Endodermal cell (in vitro differentiated cells): ENCODE results near the gene GSC2. TPM values are rescaled to one million over a fixed set of nuclear protein-coding genes. Genes with fewer than 3 reads are reported as not detected.

Experiments used
- DNase-seq: peaks from one replicate; pipeline ENCODE4 v3.0.0-alpha.2; 2017
- H3K27ac ChIP-seq: 2 replicates; pipeline ENCODE4 v1.5.1; 2013; ENCODE audit warnings: mild to moderate bottlenecking, low read depth, low read length, moderate library complexity
- H3K27me3 ChIP-seq: 2 replicates; pipeline ENCODE4 v1.6.1; 2013; ENCODE audit warnings: mild to moderate bottlenecking, low read length, moderate library complexity; ENCODE audit not compliant: insufficient read depth, control insufficient read depth, poor library complexity, severe bottlenecking
- H3K36me3 ChIP-seq: 2 replicates; pipeline ENCODE4 v1.7.0; 2013; ENCODE audit warnings: mild to moderate bottlenecking, low read length, moderate library complexity; ENCODE audit not compliant: control insufficient read depth, insufficient read depth
- H3K4me1 ChIP-seq: one replicate; pipeline ENCODE4 v1.7.0; 2013; ENCODE audit warnings: low read length; ENCODE audit not compliant: control insufficient read depth, insufficient read depth
- H3K4me3 ChIP-seq: 2 replicates; pipeline ENCODE4 v1.5.1; 2013; ENCODE audit warnings: mild to moderate bottlenecking, low read length, moderate library complexity
- H3K9ac ChIP-seq: 2 replicates; pipeline ENCODE4 v1.6.1; 2013; ENCODE audit warnings: mild to moderate bottlenecking, low read length, moderate library complexity; ENCODE audit not compliant: poor library complexity, severe bottlenecking; ENCODE audit errors: extremely low read depth
- H3K9me3 ChIP-seq: 2 replicates; pipeline ENCODE4 v1.6.1; 2013; ENCODE audit warnings: mild to moderate bottlenecking, low read length, moderate library complexity; ENCODE audit not compliant: control insufficient read depth
- H3K27ac Mint-ChIP-seq: 2 replicates; pipeline ENCODE4 v1.8.0; 2020; ENCODE audit warnings: mixed read lengths
- H3K27me3 Mint-ChIP-seq: 2 replicates; pipeline ENCODE4 v1.8.0; 2021; ENCODE audit warnings: mild to moderate bottlenecking, mixed read lengths; ENCODE audit not compliant: insufficient read depth
- H3K36me3 Mint-ChIP-seq: 2 replicates; pipeline ENCODE4 v1.8.0; 2020; ENCODE audit warnings: low read depth, mixed read lengths
- H3K4me1 Mint-ChIP-seq: 2 replicates; pipeline ENCODE4 v1.8.0; 2020; ENCODE audit warnings: mixed read lengths
- H3K4me3 Mint-ChIP-seq: 2 replicates; pipeline ENCODE4 v1.8.0; 2020; ENCODE audit warnings: mild to moderate bottlenecking, moderate library complexity, mixed read lengths
- H3K9me3 Mint-ChIP-seq: 2 replicates; pipeline ENCODE4 v1.8.0; 2020; ENCODE audit warnings: mild to moderate bottlenecking, mixed read lengths
- WGBS, 2 experiments: methylation state at CpG; one replicate each; pipeline versions ENCODE4 v1.1.5 to v1.1.7; 2013; ENCODE audit warnings: missing lambda C conversion rate in 2 of 2, mixed read lengths in 1 of 2; ENCODE audit not compliant: insufficient coverage in 1 of 2, insufficient read length in 1 of 2; 5-methylcytosine and 5-hydroxymethylcytosine counted together
- total RNA-seq, 2 donors: library from RNA; stranded (reverse); fragmentation: NEBNext Ultra II Directional in 1 of 2; extraction: Animal tissue kit (Norgen Biotek cat#: 25700) in 1 of 2; gene quantifications; 2 replicates in 1 of 2; 3 replicates in 1 of 2; pipeline ENCODE4 v1.2.1, GENCODE V29; 2021
- TF ChIP-seq, protein P1 (sequence below): fragments of 200-600 bp; sonication (generic); conservative IDR thresholded peaks from 2 replicates; pipeline ENCODE4 v1.5.0; 2021; ENCODE audit warnings: antibody characterized with exemption, mild to moderate bottlenecking

Gene GSC2
- total RNA-seq, 2 donors from 2014 or later, result not detected

DNA sequence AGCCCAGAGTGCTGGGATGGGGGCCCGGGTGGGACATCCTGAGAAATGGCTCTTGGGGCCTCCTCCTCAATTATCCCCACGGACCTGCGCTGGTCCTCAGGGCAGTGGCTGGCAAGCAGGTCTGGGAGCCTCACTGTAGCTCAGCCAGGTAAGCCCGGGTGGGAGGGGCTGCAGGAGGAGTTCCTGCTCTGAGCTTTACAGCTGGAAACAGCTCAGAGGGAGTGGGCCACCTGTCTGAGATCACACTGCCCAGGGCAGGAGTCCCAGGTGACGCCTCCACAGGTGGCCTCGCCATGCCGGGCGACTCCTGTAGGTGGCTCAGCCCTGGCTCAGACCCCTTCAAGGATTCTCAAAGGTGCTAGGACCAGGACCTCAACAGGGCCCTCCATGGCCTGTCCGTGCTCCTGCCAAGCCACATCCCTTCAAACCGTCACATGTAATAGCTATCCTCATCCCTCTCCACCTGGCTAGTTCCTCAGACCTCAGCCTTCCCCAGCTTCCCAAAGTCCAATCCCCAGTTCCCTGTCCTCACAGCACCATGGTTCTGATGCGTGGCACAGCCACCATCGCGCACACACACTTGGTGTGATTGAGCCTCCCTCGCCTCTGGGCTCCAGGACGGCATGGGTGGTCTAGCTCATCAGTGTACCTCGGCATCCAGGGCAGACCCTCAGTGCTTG, 22.6 kb downstream of the GSC2 start:
- Mint-ChIP-seq H3K9me3 (no peaks in the 10 kb centered on the region), H3K27me3 (peaks cover 6% of the 10 kb centered on the region), H3K27ac (no peak overlapping the region), H3K4me1 (peaks cover 11% of the 10 kb centered on the region), H3K4me3 (no peak overlapping the region), H3K36me3 (peaks cover 12% of the 10 kb centered on the region)
- WGBS, 2 experiments, result 91 to 93% methylated on average over 14 to 16 of the region's 16 CpGs
- H3K36me3 ChIP-seq, result no peaks in the 10 kb centered on the region
- no peak for DNase-seq
- H3K27me3 ChIP-seq, result no peaks in the 10 kb centered on the region
- no peak overlapping the region for H3K4me3 ChIP-seq
- H3K27ac ChIP-seq, result no peak overlapping the region
- H3K9me3 ChIP-seq, result no peaks in the 10 kb centered on the region
- H3K4me1 ChIP-seq, result no peaks in the 10 kb centered on the region
- no peak overlapping the region for H3K9ac ChIP-seq
- TF ChIP-seq, protein P1, sequence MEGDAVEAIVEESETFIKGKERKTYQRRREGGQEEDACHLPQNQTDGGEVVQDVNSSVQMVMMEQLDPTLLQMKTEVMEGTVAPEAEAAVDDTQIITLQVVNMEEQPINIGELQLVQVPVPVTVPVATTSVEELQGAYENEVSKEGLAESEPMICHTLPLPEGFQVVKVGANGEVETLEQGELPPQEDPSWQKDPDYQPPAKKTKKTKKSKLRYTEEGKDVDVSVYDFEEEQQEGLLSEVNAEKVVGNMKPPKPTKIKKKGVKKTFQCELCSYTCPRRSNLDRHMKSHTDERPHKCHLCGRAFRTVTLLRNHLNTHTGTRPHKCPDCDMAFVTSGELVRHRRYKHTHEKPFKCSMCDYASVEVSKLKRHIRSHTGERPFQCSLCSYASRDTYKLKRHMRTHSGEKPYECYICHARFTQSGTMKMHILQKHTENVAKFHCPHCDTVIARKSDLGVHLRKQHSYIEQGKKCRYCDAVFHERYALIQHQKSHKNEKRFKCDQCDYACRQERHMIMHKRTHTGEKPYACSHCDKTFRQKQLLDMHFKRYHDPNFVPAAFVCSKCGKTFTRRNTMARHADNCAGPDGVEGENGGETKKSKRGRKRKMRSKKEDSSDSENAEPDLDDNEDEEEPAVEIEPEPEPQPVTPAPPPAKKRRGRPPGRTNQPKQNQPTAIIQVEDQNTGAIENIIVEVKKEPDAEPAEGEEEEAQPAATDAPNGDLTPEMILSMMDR, result no peak

DNA sequence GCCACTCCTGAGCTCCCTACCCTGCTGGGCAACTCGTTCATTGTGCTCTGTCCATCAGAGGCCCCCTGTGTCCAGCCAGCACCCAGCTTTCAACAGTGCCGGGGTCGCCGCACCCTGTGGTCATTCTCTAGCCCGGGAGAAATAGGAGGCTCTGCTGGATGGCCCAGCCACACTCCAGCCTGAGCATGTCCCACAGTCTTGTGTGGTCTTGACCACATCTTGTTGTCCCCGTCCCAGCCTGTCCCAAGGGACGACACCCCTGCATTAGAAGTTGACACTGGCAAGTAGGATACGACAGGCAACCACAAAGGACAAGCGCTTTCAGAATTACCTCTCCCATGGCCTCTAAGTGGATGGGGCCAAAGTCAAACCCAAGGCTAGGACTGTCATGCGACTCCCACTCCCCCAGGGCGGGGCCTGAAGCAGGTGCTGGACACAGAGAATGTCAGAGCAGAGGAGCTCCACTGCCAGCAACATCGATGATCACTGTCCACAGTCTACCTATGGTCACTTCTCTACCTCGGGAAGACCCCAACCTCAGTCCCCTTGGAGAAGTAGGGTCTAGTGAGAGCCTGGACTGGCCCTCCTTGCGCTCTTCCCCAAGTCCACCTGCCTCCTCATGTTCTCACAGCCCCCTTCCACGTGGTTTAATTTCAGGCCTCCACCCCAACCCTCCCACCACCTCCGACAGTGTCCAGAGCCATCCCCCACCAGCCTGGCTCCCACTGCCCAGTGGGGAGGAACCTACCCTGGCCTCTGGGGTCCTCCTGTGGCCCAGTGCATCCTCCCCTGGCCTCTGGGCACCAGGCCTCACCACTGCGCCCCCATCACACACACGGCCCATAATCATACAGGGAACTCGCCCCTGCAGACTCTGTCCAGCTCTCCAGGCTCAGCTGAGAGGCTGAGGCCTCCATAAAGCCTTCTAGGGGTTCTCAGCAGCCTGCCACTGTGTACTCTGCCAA, 23.5 kb downstream of the GSC2 start:
- H3K9ac ChIP-seq, result no peak overlapping the region
- H3K4me3 Mint-ChIP-seq, result no peak overlapping the region
- H3K4me1 ChIP-seq, result no peaks in the 10 kb centered on the region
- no peaks in the 10 kb centered on the region for H3K9me3 ChIP-seq
- DNase-seq, result no peak
- no peaks in the 10 kb centered on the region for H3K27me3 ChIP-seq
- H3K9me3 Mint-ChIP-seq, result no peaks in the 10 kb centered on the region
- 91 to 94% methylated on average over 15 to 19 of the region's 19 CpGs for WGBS, 2 experiments
- H3K27ac ChIP-seq, result no peak overlapping the region
- TF ChIP-seq, protein P1, result no peak
- H3K27me3 Mint-ChIP-seq, result peaks cover 6% of the 10 kb centered on the region
- peaks cover 11% of the 10 kb centered on the region for H3K4me1 Mint-ChIP-seq
- H3K4me3 ChIP-seq, result no peak overlapping the region
- H3K36me3 ChIP-seq, result no peaks in the 10 kb centered on the region
- peaks cover 6% of the 10 kb centered on the region for H3K36me3 Mint-ChIP-seq
- no peak overlapping the region for H3K27ac Mint-ChIP-seq

DNA sequence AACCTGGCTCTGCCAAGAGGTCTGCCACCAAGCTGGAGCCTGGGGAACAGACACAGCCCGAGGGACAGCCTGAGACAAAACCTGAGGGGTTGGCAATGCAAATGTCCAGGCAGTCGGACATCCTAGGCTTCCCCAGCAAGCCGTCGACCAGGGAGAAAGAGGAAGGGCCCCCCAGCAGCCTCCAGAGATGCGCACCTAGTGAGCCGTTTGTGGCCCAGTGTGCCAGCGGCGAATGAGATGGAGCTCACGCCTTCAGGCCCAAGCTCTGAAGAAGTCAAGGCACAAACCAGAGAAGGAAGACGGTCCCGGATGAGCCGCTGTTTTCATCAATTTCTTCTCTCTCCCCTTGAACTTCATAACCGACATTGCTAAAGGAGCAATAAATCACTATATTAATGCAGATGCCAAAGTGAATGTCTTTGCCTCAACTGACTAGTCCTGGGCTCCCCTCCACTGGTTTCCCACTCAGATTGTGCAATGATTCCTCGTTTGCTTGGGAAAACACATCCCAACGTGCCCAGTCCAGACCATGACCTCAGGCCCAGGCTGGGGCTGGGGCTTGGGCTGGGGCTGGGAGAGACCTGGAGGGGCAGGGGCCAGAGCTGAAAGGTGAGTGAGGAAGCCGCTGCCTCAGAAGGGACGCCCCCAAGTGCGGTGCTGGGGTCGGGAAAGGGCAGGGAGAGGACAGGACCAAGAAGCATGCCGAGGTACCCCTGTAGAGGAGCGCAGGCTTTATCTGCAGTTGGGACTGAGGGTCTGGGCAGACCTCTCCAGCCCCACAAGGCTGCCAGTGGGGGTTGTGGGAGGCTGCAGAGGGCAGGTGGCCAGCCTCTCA, 24.4 kb downstream of the GSC2 start:
- Mint-ChIP-seq H3K4me1 (peaks cover 18% of the 10 kb centered on the region), H3K27me3 (peaks cover 6% of the 10 kb centered on the region), H3K27ac (no peak overlapping the region), H3K9me3 (no peaks in the 10 kb centered on the region), H3K4me3 (no peak overlapping the region), H3K36me3 (no peaks in the 10 kb centered on the region)
- TF ChIP-seq, protein P1, result no peak
- Histone ChIP-seq H3K4me1 (no peaks in the 10 kb centered on the region), H3K4me3 (no peak overlapping the region), H3K9me3 (no peaks in the 10 kb centered on the region), H3K9ac (no peak overlapping the region), H3K27me3 (no peaks in the 10 kb centered on the region), H3K36me3 (no peaks in the 10 kb centered on the region), H3K27ac (no peak overlapping the region)
- WGBS, 2 experiments, result 89 to 93% methylated on average over 19 to 21 of the region's 21 CpGs
- no peak for DNase-seq
